Renal pelvis (tissue), 12 donors: ENCODE results near the gene RNF34. TPM values are rescaled to one million over a fixed set of nuclear protein-coding genes. Genes with fewer than 3 reads are reported as not detected.
"Not testable (repeated sequence)": the region's sequence is repeated elsewhere in the genome, so short reads cannot be mapped to it uniquely, and the experiment has no call there.

Source experiments
- DNase-seq: peaks from one replicate; pipeline ENCODE4 v3.0.0-alpha.2; 2013
- long read RNA-seq, 16 experiments: transcript quantifications; one replicate each; lab custom pipeline, GENCODE V29; 2026
- polyA plus RNA-seq, 3 donors: library from polyadenylated mRNA; unstranded; fragments of 120-200 nt; gene quantifications; one replicate each; pipeline ENCODE4 v1.2.1, GENCODE V29; 2013; ENCODE audit not compliant: insufficient read length in 3 of 3

RNF34 gene
- 10 to 100 TPM; 43.2 to 48.8 (median 45.0) TPM for polyA plus RNA-seq
- long read RNA-seq, donor 1, transcript RNF34-201 (6 exons, 2,066 nt) = major isoform, 5 of 11 reads
- long read RNA-seq, donor 1, partial matches to known transcripts = 5 of 11 reads
- long read RNA-seq, donor 1, other reads (novel, unspliced or antisense) = 0 of 11 reads
- long read RNA-seq, donor 2, transcript RNF34-201 (6 exons, 2,066 nt) = major isoform, 16 of 43 reads
- long read RNA-seq, donor 2, partial matches to known transcripts = 18 of 43 reads
- long read RNA-seq, donor 2, other reads (novel, unspliced or antisense) = 5 of 43 reads
- long read RNA-seq, donor 3, transcript RNF34-201 (6 exons, 2,066 nt) = major isoform, 9 of 18 reads
- long read RNA-seq, donor 3, partial matches to known transcripts = 8 of 18 reads
- long read RNA-seq, donor 3, other reads (novel, unspliced or antisense) = 0 of 18 reads
- long read RNA-seq, donor 4, transcript RNF34-201 (6 exons, 2,066 nt) = major isoform, 13 of 14 reads
- long read RNA-seq, donor 4, partial matches to known transcripts = 0 of 14 reads
- long read RNA-seq, donor 4, other reads (novel, unspliced or antisense) = 0 of 14 reads
- long read RNA-seq, donor 5, transcript RNF34-201 (6 exons, 2,066 nt) = major isoform, 14 of 15 reads
- long read RNA-seq, donor 5, partial matches to known transcripts = 0 of 15 reads
- long read RNA-seq, donor 5, other reads (novel, unspliced or antisense) = 0 of 15 reads
- long read RNA-seq, donor 6, transcript RNF34-201 (6 exons, 2,066 nt) = major isoform, 7 of 26 reads
- long read RNA-seq, donor 6, partial matches to known transcripts = 16 of 26 reads
- long read RNA-seq, donor 6, other reads (novel, unspliced or antisense) = 0 of 26 reads
- long read RNA-seq, donor 7, transcript RNF34-201 (6 exons, 2,066 nt) = major isoform, 11 of 19 reads
- long read RNA-seq, donor 7, partial matches to known transcripts = 6 of 19 reads
- long read RNA-seq, donor 7, other reads (novel, unspliced or antisense) = 0 of 19 reads
- long read RNA-seq, donor 8, transcript RNF34-201 (6 exons, 2,066 nt) = major isoform, 8 of 9 reads
- long read RNA-seq, donor 8, partial matches to known transcripts = 0 of 9 reads
- long read RNA-seq, donor 8, other reads (novel, unspliced or antisense) = 0 of 9 reads
- long read RNA-seq, donor 9, transcript RNF34-201 (6 exons, 2,066 nt) = major isoform, 12 of 53 reads
- long read RNA-seq, donor 9, partial matches to known transcripts = 31 of 53 reads
- long read RNA-seq, donor 9, other reads (novel, unspliced or antisense) = 5 of 53 reads
- long read RNA-seq, donor 10, transcript RNF34-201 (6 exons, 2,066 nt) = major isoform, 5 of 13 reads
- long read RNA-seq, donor 10, partial matches to known transcripts = 6 of 13 reads
- long read RNA-seq, donor 10, other reads (novel, unspliced or antisense) = 0 of 13 reads
- long read RNA-seq, donor 11, transcript RNF34-201 (6 exons, 2,066 nt) = major isoform, 10 of 23 reads
- long read RNA-seq, donor 11, partial matches to known transcripts = 11 of 23 reads
- long read RNA-seq, donor 11, other reads (novel, unspliced or antisense) = 0 of 23 reads
- long read RNA-seq, donor 12, transcript RNF34-201 (6 exons, 2,066 nt) = major isoform, 22 of 60 reads
- long read RNA-seq, donor 12, partial matches to known transcripts = 26 of 60 reads
- long read RNA-seq, donor 12, other reads (novel, unspliced or antisense) = 5 of 60 reads
- long read RNA-seq, donor 13, transcript RNF34-201 (6 exons, 2,066 nt) = major isoform, 7 of 13 reads
- long read RNA-seq, donor 13, partial matches to known transcripts = 5 of 13 reads
- long read RNA-seq, donor 13, other reads (novel, unspliced or antisense) = 0 of 13 reads
- long read RNA-seq, donor 14 = 0 reads
- long read RNA-seq, donor 15, transcript RNF34-201 (6 exons, 2,066 nt) = major isoform, 16 of 26 reads
- long read RNA-seq, donor 15, partial matches to known transcripts = 10 of 26 reads
- long read RNA-seq, donor 15, other reads (novel, unspliced or antisense) = 0 of 26 reads
- long read RNA-seq, donor 16, transcript RNF34-201 (6 exons, 2,066 nt) = major isoform, 17 of 18 reads
- long read RNA-seq, donor 16, partial matches to known transcripts = 0 of 18 reads
- long read RNA-seq, donor 16, other reads (novel, unspliced or antisense) = 0 of 18 reads

GRCh38 chr12:121399391-121400331 is at the start of gene RNF34:
TSS of gene RNF34 (plus strand) at chr12:121400118. CDS start at chr12:121400213, 95 bp downstream.
- DNase-seq = peak; percentile 99

- DNase-seq = peak; percentile 99
These were observed 47.9 kb upstream of the RNF34 start, which contains the start of gene ANAPC5 for GRCh38 chr12:121351820-121352681. TSS of gene ANAPC5 (minus strand) at chr12:121352411. CDS start at chr12:121352340, 71 bp downstream.

GRCh38 chr12:121352682-121353018 is 47.3 kb upstream of the RNF34 start:
- DNase-seq = no peak

- DNase-seq = no peak
These were observed 44.1 kb upstream of the RNF34 start for GRCh38 chr12:121355818-121356217.

- DNase-seq = no peak
These were observed 43.3 kb upstream of the RNF34 start for GRCh38 chr12:121356657-121357056.

- DNase-seq = no peak
These were observed 42.6 kb upstream of the RNF34 start for GRCh38 chr12:121357331-121357730.

GRCh38 chr12:121358073-121358472 is 41.8 kb upstream of the RNF34 start:
- no peak for DNase-seq

GRCh38 chr12:121364683-121365121 is 35.2 kb upstream of the RNF34 start:
- DNase-seq = no peak

GRCh38 chr12:121365416-121366062 is 34.4 kb upstream of the RNF34 start:
- DNase-seq = no peak

- peak; percentile 56 for DNase-seq
These were observed 33.9 kb upstream of the RNF34 start for GRCh38 chr12:121366063-121366459.

GRCh38 chr12:121371404-121371803 is 28.5 kb upstream of the RNF34 start:
- DNase-seq = no peak

- no peak for DNase-seq
These were observed 26.2 kb upstream of the RNF34 start for GRCh38 chr12:121373755-121374154.

- DNase-seq = not testable (repeated sequence)
These were observed 25.6 kb upstream of the RNF34 start for GRCh38 chr12:121374336-121374735.

- not testable (repeated sequence) for DNase-seq
These were observed 24.9 kb upstream of the RNF34 start for GRCh38 chr12:121374945-121375584.

- DNase-seq = no peak
These were observed 22.9 kb upstream of the RNF34 start for GRCh38 chr12:121376754-121377697.
